Body of pancreas (tissue), 4 donors: Measurements from ENCODE around the gene FPGT. TPM values are rescaled to one million over a fixed set of nuclear protein-coding genes. Genes with fewer than 3 reads are reported as not detected.

Experiments used
- ATAC-seq: fragments of 150-250 bp; one replicate; pipeline ENCODE4 v1.9.1; 2016
- DNase-seq, 4 donors: peaks; one replicate each; pipeline ENCODE4 v3.0.0-alpha.2; 2019
- H3K27ac ChIP-seq, 4 donors: fragments of 200-600 bp; sonication (generic); 1 replicate in 3 of 4; 2 replicates in 1 of 4; pipeline versions ENCODE4 v1.5.1 to v1.6.1; 2016 to 2019; ENCODE audit warnings: mild to moderate bottlenecking in 1 of 4, mixed read lengths in 1 of 4, moderate library complexity in 1 of 4
- H3K27me3 ChIP-seq, 2 donors: fragments of 200-600 bp; sonication (generic); one replicate each; pipeline ENCODE4 v1.6.0; 2016; ENCODE audit warnings: mild to moderate bottlenecking in 1 of 2
- H3K36me3 ChIP-seq, 2 donors: fragments of 200-600 bp; sonication (generic); replicated peaks in 1 of 2; 2 replicates each; pipeline ENCODE4 v1.5.1; 2016; ENCODE audit warnings: low read depth in 2 of 2; ENCODE audit not compliant: insufficient read depth in 1 of 2
- H3K4me1 ChIP-seq: fragments of 200-600 bp; sonication (generic); one replicate; pipeline ENCODE4 v1.6.0; 2016
- H3K4me3 ChIP-seq, 2 donors: fragments of 200-600 bp; sonication (generic); 1 replicate in 1 of 2; 2 replicates in 1 of 2; pipeline ENCODE4 v1.5.1; 2016 to 2019
- H3K9me3 ChIP-seq, 3 donors: fragments of 200-600 bp; sonication (generic); 1 replicate in 2 of 3; 2 replicates in 1 of 3; pipeline ENCODE4 v1.5.1; 2016
- CTCF ChIP-seq, 7 experiments: fragments of 450-650 bp in 4 of 7; fragments of 200-600 bp in 3 of 7; sonication (generic) in 3 of 7; IDR thresholded peaks; one replicate each; pipeline ENCODE4 v1.5.1; 2016 to 2019; ENCODE audit warnings: antibody characterized with exemption in 7 of 7
- POLR2A ChIP-seq, 3 donors: fragments of 450-650 bp; IDR thresholded peaks; one replicate each; pipeline ENCODE4 v1.6.1; 2016; ENCODE audit warnings: antibody characterized with exemption in 3 of 3, mild to moderate bottlenecking in 2 of 3
- WGBS, 2 donors: methylation state at CpG; one replicate each; pipeline ENCODE4 v1.1.5; 2017; 5-methylcytosine and 5-hydroxymethylcytosine counted together
- intact Hi-C: fragments of 100-400 bp; cut with DNase I; formaldehyde crosslinking; loops from one replicate; pipeline ENCODE4 v1.15.1; 2023
- total RNA-seq, 2 donors: library from RNA; depleted of rRNA; stranded (reverse); fragments of >200 nt; gene quantifications; one replicate each; pipeline ENCODE4 v1.1.0, GENCODE V29; 2016

The FPGT gene
- total RNA-seq, 2 donors from 2014 or later, result 8.9 to 15.8 TPM

DNA sequence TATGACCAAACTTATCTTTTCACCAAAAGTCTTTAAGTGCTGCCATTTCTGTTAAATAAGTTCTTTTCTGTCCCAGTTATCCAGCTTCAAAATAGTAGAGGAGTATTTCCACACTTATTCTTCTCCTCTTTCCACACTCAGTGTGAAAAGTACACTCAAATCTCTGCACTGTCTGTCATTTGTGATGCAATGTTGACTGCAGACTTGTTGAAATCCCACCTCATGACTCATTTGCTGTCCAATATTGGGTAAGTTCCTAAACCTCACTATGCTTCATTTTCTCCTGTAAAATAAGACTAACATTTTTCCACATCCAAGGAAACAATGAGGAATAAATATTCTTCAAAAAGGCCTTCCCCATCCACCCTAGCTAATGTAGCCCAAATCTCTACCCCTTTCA, 17.6 kb upstream of the FPGT start:
- no peak overlapping the region for H3K4me3 ChIP-seq
- no peak for TF ChIP-seq CTCF (IDR thresholded peaks at IDR 0.05)
- no peak for TF ChIP-seq POLR2A (IDR thresholded peaks at IDR 0.05)
- ATAC-seq (no peak), DNase-seq (no peak)
- no peak overlapping the region for H3K27ac ChIP-seq
- H3K9me3 ChIP-seq, result peaks cover 0 to under 1% (median 0%) of the 10 kb centered on the region in 3 donors
- H3K4me1 ChIP-seq, result no peaks in the 10 kb centered on the region
- H3K27me3 ChIP-seq, result no peaks in the 10 kb centered on the region
- intact Hi-C loops, result no loop called here
- no peaks in the 10 kb centered on the region for H3K36me3 ChIP-seq

DNA sequence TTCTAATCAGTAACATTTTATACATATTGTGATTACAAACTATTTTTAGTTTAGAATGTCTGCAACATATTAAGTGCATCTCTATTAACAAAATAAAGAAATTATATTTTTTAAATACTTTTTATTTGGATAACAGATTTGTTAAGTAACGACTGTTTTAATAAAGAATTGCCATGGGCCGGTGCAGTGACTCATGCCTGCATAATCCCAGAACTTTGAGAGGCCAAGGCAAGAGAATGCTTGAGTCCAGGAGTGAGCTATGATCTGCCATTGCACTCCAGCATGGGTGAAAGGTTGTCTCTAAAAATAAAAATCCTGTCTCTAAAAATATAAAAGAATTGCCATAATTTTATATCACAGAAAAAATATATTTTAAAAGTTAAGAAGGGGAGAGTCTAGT, 4.1 kb upstream of the FPGT start:
- intact Hi-C loops, result no loop called here
- Histone ChIP-seq H3K4me3 (no peak overlapping the region), H3K9me3 (no peaks in the 10 kb centered on the region), H3K36me3 (no peaks in the 10 kb centered on the region), H3K27ac (no peak overlapping the region), H3K27me3 (no peaks in the 10 kb centered on the region), H3K4me1 (peaks cover 7% of the 10 kb centered on the region)
- DNase-seq (no peak), ATAC-seq (no peak)
- WGBS, 2 donors, result 50 to 56% methylated on average over 2 of the region's 2 CpGs
- TF ChIP-seq CTCF (IDR thresholded peaks at IDR 0.05) (no peak), POLR2A (IDR thresholded peaks at IDR 0.05) (no peak)

- no peaks in the 10 kb centered on the region for H3K27me3 ChIP-seq
- DNase-seq (no peak), ATAC-seq (no peak)
- no peaks in the 10 kb centered on the region for H3K36me3 ChIP-seq
- H3K4me1 ChIP-seq, result peaks cover 17% of the 10 kb centered on the region
- H3K9me3 ChIP-seq, result no peaks in the 10 kb centered on the region
- no peak overlapping the region for H3K4me3 ChIP-seq
- TF ChIP-seq POLR2A (IDR thresholded peaks at IDR 0.05), result no peak
- TF ChIP-seq CTCF (IDR thresholded peaks at IDR 0.05), result no peak
- intact Hi-C loops, result no loop called here
- no peak overlapping the region for H3K27ac ChIP-seq
Measured at GRCh38 chr1:74195339-74195738, 2.7 kb upstream of the FPGT start.

- peak overlapping the region in 3 of 4 donors; percentile 64 to 92 (median 87) for H3K27ac ChIP-seq
Measured at GRCh38 chr1:74197255-74197654, 787 bp upstream of the FPGT start.

More at GRCh38 chr1:74197255-74197654, 787 bp upstream of the FPGT start:
- WGBS, 2 donors, result 72 to 81% methylated on average over 5 of the region's 5 CpGs
- Histone ChIP-seq H3K27me3 (no peaks in the 10 kb centered on the region), H3K36me3 (peaks cover 0 to 2% of the 10 kb centered on the region in 2 donors), H3K4me1 (peaks cover 17% of the 10 kb centered on the region), H3K4me3 (no peak overlapping the region), H3K9me3 (no peaks in the 10 kb centered on the region)
- intact Hi-C loops, result no loop called here
- TF ChIP-seq CTCF (IDR thresholded peaks at IDR 0.05), result no peak
- TF ChIP-seq POLR2A (IDR thresholded peaks at IDR 0.05), result no peak
- no peak for DNase-seq
- no peak for ATAC-seq
